ENCODE results near the gene TAGLN2. TPM values are rescaled to one million over a fixed set of nuclear protein-coding genes. Genes with fewer than 3 reads are reported as not detected.

The TAGLN2 gene
- total and polyA plus RNA-seq, 9 of the 15 experiments (the other 6 are each of a cell fraction or from before 2014, with no cell fraction given), result 192 to 683 (median 455) TPM

DNA sequence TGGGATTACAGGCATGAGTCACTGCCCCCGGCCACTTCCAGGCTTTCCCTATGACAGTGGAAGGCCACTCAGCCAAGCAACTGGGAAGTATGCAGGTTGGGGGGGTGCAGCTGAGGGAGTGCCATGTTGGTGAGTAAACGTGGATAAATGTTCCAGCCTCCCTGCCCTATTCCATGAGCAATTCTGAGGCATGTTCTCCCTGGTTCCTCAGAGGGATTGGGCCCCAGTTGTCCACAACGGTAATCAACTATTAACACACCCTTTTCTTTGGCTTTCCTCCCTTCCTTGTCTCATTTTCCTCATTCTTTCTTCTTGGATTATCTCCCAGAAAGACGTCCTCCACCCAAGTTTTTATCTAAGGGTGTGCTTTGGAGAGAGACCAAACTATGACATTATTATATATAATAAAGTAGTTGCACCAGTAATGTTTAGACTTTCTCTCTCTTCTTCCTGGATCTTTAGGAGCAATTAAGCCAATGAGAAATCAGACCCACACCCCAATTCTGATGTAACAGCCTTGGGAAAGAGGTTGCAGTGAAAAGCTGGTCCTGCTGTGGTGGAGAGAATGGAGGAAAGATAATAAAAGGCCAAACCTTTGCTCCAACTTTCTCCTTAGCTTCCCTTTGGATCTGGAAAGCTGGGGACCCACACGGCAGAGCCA, 35.5 kb upstream of the TAGLN2 start:
- Histone ChIP-seq H3K9ac (ENCODE audit: insufficient read depth in 1 of 2, low read depth in 2 of 2, low read length in 2 of 2) (no peak overlapping the region), H4K20me1 (replicated peaks; ENCODE audit: control insufficient read depth, insufficient read depth, low read length) (no peaks in the 10 kb centered on the region), H3K36me3 (ENCODE audit: control insufficient read depth, insufficient read depth, low read length) (no peaks in the 10 kb centered on the region), H3K27ac (ENCODE audit: extremely low read depth, low read depth, low read length) (no peak overlapping the region), H3K79me2 (ENCODE audit: control insufficient read depth, insufficient read depth, low read length) (no peaks in the 10 kb centered on the region), H3K9me1 (ENCODE audit: control insufficient read depth, insufficient read depth, low read length) (no peaks in the 10 kb centered on the region), H3K4me1 (replicated peaks in 1 of 2; ENCODE audit: control insufficient read depth in 2 of 2, insufficient read depth in 2 of 2, low read length in 2 of 2) (peaks cover 26 to 30% of the 10 kb centered on the region in 2 experiments), H3K4me3 (no peak overlapping the region), H2AFZ (ENCODE audit: low read depth, low read length) (peak overlapping the region; percentile 57; the same call in 1 of the 2 replicates), H3K4me2 (ENCODE audit: insufficient read depth, low read length) (peak overlapping the region; percentile 21; the same call in 1 of the 2 replicates), H3K27me3 (ENCODE audit: control insufficient read depth in 2 of 2, insufficient read depth in 2 of 2, low read length in 2 of 2) (peaks cover 2 to 5% of the 10 kb centered on the region in 2 experiments; a peak in 2 of 5 replicates), H3K9me3 (replicated peaks; ENCODE audit: control insufficient read depth, insufficient read depth, low read depth, low read length) (no peaks in the 10 kb centered on the region)
- no TSS peak for BruUV-seq (replicated peaks)
- ChIA-PET CTCF (ENCODE audit: low intra/inter-chr PET ratio) (no interaction called here), POLR2A (interaction anchor here (0.6 kb wide), 1 partner anchor 113 kb away, joined by 6 read pairs; no protein-coding TSS in a partner anchor)
- DNase-seq (ENCODE audit: extremely low read depth in 1 of 4, low spot score in 3 of 4), result no peak
- 7% methylated on average over 5 of the region's 5 CpGs for WGBS (ENCODE audit: insufficient coverage, low coverage, missing lambda C conversion rate)
- in situ Hi-C loops (cut with MboI), result no loop called here
- ATAC-seq, result no peak
- no peak for FAIRE-seq
- intact Hi-C loops (cut with micrococcal nuclease), result no loop called here
- TF ChIP-seq ZNF354B (CRISPR knock-in tag; IDR thresholded peaks at IDR 0.05) (no peak), SAFB (IDR thresholded peaks at IDR 0.05; ENCODE audit: borderline replicate concordance, low read depth, low read length) (no peak), ZNF274 (IDR thresholded peaks at IDR 0.05; ENCODE audit: borderline replicate concordance, low read depth, low read length) (no peak), GATAD2A (IDR thresholded peaks at IDR 0.05) (no peak), CBFA2T3 (IDR thresholded peaks at IDR 0.05) (no peak), ZNF668 (CRISPR knock-in tag; IDR thresholded peaks at IDR 0.05) (no peak), ZKSCAN3 (CRISPR knock-in tag; IDR thresholded peaks at IDR 0.05) (no peak), LEF1 (IDR thresholded peaks at IDR 0.05) (no peak), PHF8 (IDR thresholded peaks at IDR 0.05; ENCODE audit: borderline replicate concordance, low read length) (no peak), ZNF740 (CRISPR knock-in tag; IDR thresholded peaks at IDR 0.05) (peak; percentile 64), ZNF740 (tag; IDR thresholded peaks at IDR 0.05) (no peak), CC2D1A (IDR thresholded peaks at IDR 0.05) (no peak), SREBF2 (CRISPR knock-in tag; IDR thresholded peaks at IDR 0.05) (no peak), CEBPG (CRISPR knock-in tag; IDR thresholded peaks at IDR 0.05) (no peak), CEBPG (tag; conservative IDR thresholded peaks at IDR 0.05 in 1 of 2, IDR thresholded peaks at IDR 0.05 in 1 of 2) (peak in 1 of 2 experiments; percentile 26; a peak in 1 of 4 replicates), TOE1 (IDR thresholded peaks at IDR 0.05; ENCODE audit: borderline replicate concordance) (no peak), TOE1 (CRISPR knock-in tag; IDR thresholded peaks at IDR 0.05; ENCODE audit: borderline replicate concordance, low read depth) (no peak), RBM22 (IDR thresholded peaks at IDR 0.05; ENCODE audit: low read depth, low read length, poor library complexity, severe bottlenecking) (no peak)
- TF ChIP-seq, protein P1, sequence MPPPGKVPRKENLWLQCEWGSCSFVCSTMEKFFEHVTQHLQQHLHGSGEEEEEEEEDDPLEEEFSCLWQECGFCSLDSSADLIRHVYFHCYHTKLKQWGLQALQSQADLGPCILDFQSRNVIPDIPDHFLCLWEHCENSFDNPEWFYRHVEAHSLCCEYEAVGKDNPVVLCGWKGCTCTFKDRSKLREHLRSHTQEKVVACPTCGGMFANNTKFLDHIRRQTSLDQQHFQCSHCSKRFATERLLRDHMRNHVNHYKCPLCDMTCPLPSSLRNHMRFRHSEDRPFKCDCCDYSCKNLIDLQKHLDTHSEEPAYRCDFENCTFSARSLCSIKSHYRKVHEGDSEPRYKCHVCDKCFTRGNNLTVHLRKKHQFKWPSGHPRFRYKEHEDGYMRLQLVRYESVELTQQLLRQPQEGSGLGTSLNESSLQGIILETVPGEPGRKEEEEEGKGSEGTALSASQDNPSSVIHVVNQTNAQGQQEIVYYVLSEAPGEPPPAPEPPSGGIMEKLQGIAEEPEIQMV (tag; conservative IDR thresholded peaks at IDR 0.05; ENCODE audit: low read depth), result no peak
- TF ChIP-seq, protein P2, sequence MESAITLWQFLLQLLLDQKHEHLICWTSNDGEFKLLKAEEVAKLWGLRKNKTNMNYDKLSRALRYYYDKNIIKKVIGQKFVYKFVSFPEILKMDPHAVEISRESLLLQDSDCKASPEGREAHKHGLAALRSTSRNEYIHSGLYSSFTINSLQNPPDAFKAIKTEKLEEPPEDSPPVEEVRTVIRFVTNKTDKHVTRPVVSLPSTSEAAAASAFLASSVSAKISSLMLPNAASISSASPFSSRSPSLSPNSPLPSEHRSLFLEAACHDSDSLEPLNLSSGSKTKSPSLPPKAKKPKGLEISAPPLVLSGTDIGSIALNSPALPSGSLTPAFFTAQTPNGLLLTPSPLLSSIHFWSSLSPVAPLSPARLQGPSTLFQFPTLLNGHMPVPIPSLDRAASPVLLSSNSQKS (CRISPR knock-in tag; IDR thresholded peaks at IDR 0.05), result no peak
